Loucy (cell line): ENCODE measurements around the gene NF1.

ENCODE experiments used
- CTCF ChIP-seq: fragments of 200-600 bp; sonication (generic); conservative IDR thresholded peaks from 2 replicates; pipeline ENCODE4 v1.5.1; 2014; ENCODE audit warnings: mild to moderate bottlenecking, antibody characterized with exemption, low read length
- EZH2phosphoT487 ChIP-seq: fragments of 200-600 bp; IDR thresholded peaks from 2 replicates; pipeline ENCODE4 v1.6.1; 2018; ENCODE audit warnings: antibody characterized with exemption, mild to moderate bottlenecking, moderate library complexity, borderline replicate concordance

DNA sequence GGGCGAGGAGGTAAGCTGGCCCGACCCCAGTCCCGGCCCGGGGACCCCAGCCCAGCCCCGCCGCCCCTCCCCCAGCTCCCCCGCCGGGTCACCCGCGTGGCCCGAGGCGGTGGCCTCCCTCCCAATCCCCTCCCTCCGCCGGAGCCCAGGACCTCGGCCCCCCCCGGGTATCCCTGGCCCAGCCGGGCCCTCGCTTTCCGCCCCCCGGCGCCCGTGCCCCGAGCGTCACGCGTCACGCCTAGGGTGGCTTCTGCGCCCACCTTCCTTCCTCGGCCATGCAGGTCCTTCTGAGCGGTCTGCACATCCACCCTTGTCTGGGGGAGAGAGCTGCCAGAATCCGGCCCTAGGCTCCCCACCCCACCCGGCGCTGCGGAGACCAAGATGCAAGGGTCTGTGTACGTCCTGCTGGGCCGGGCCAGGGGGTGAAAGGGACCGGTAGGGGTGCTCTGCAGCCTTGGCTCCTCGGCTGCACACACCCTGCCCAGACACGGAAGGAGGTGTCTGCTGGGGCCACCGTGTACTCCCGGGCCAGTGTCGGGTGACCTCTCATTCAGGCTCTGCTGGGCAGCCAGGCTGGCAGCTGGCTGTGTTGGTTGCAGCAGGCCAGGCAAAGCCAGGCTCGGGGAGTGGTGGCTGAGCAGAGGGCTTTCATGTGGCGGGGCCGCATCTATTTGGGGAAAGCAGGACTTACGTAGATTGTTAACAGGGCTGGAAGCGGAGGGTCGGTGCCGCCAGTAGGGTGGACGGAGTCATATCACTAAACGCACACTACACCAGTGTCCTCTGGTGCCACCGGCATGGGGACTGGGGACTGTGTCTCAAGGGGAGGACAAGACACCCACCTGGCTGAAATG is 297.5 kb downstream of the NF1 start:
- no peak for TF ChIP-seq CTCF
- no peak for TF ChIP-seq EZH2phosphoT487
